ENCODE results near the gene PELO.

Gene PELO

DNA sequence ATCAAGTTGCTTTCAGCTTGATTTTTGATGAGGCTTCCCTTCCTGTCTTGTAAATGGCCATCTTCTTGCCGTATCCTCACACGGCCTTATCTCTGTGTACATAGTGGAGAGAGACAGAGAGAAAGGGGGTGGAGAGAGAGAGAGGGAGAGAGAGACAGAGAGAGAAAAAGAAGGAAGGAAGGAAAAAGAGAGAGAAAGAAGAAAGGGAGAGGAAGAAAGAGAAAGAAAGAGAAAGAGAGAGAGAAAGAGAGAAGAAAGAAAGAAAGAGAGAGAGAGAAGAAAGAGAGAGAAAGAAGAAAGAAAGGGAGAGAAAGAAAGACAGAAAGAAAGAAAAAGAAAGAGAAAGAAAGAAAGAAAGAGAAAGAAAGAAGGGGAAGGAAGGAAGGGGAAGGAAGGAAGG lies 46.6 kb downstream of the PELO start:
- no peak for DNase-seq

DNA sequence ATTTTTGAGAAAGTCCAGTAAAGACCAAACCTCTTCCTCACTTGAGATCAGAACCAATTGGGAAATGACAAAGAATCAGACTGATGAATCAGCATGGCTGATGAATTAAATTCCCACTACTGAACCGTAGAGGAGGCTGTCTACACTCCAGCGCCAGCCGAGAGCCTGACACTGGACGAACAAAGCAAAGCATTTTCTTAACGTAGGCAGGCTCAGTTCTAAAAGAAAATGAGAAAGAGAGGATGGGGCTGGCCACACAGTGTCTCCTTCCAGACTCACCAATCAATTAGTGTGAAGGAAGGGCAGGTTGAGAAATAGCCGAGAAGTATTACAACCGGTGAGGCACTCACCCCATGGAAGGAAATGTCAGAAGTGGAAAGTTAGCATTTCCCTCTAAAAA lies 49.4 kb downstream of the PELO start:
- DNase-seq, result no peak
